RWPE1 (cell line): Measurements from ENCODE around the gene ATP5ME.

Experiments
- CTCF ChIA-PET: fragments of 350-600 bp; sonication (Branson Sonifier 250); formaldehyde crosslinking; extraction: SDS; loops from one replicate; lab custom pipeline; 2021; lab: Yijun Ruan, JAX
- POLR2A ChIA-PET: fragments of 400-600 bp; formaldehyde crosslinking; extraction: SDS; loops from one replicate; lab custom pipeline; 2020; ENCODE audit warnings: antibody characterized with exemption; ENCODE audit not compliant: low non-redundant PET; lab: Yijun Ruan, JAX
- DNase-seq: peaks from one replicate; pipeline ENCODE4 v3.0.0; 2012; ENCODE audit warnings: low spot score
- H3K27ac ChIP-seq: fragments of 450-650 bp; 2 replicates; pipeline ENCODE4 v1.5.1; 2017
- CTCF ChIP-seq: fragments of 450-650 bp; conservative IDR thresholded peaks from 2 replicates; pipeline ENCODE4 v1.5.1; 2017; ENCODE audit warnings: low read depth, mild to moderate bottlenecking

The ATP5ME gene

GRCh38 chr4:679629-680028 is 5.6 kb upstream of the ATP5ME start:
- DNase-seq: no peak
- ChIA-PET CTCF (no interaction called here), POLR2A (interaction anchor here (0.6 kb wide), 1 partner anchor 1037 kb away, joined by 3 read pairs; no protein-coding TSS in a partner anchor)
- no peak for TF ChIP-seq CTCF
- peak overlapping the region; percentile 24 for H3K27ac ChIP-seq

GRCh38 chr4:679104-679481 is 5.0 kb upstream of the ATP5ME start:
- TF ChIP-seq CTCF: no peak
- DNase-seq: no peak
- ChIA-PET CTCF (no interaction called here), POLR2A (no interaction called here)
- H3K27ac ChIP-seq: peak overlapping the region; percentile 83

- CTCF ChIA-PET: no interaction called here
- no peak for DNase-seq
- peak overlapping the region; percentile 83 for H3K27ac ChIP-seq
- no peak for TF ChIP-seq CTCF
- POLR2A ChIA-PET: no interaction called here
Observed at GRCh38 chr4:678331-679103, 4.4 kb upstream of the ATP5ME start.

GRCh38 chr4:677431-678293 is 3.6 kb upstream of the ATP5ME start:
- TF ChIP-seq CTCF: no peak
- CTCF ChIA-PET: no interaction called here
- POLR2A ChIA-PET: no interaction called here
- peak overlapping the region; percentile 83 for H3K27ac ChIP-seq
- peak; percentile 48 for DNase-seq

- TF ChIP-seq CTCF: no peak
- peak overlapping the region; percentile 83 for H3K27ac ChIP-seq
- DNase-seq: no peak
- ChIA-PET CTCF (no interaction called here), POLR2A (no interaction called here)
Observed at GRCh38 chr4:676871-677235, 2.8 kb upstream of the ATP5ME start.

GRCh38 chr4:675980-676870 is 2.1 kb upstream of the ATP5ME start:
- no peak for TF ChIP-seq CTCF
- DNase-seq: no peak
- ChIA-PET POLR2A (no interaction called here), CTCF (no interaction called here)
- peak overlapping the region; percentile 83 for H3K27ac ChIP-seq
